ENCODE measurements around the gene OCLN. TPM values are rescaled to one million over a fixed set of nuclear protein-coding genes. Genes with fewer than 3 reads are reported as not detected.

OCLN gene
- total and polyA plus RNA-seq, 4 donors = 9.9 to 53.9 (median 19.0) TPM

DNA sequence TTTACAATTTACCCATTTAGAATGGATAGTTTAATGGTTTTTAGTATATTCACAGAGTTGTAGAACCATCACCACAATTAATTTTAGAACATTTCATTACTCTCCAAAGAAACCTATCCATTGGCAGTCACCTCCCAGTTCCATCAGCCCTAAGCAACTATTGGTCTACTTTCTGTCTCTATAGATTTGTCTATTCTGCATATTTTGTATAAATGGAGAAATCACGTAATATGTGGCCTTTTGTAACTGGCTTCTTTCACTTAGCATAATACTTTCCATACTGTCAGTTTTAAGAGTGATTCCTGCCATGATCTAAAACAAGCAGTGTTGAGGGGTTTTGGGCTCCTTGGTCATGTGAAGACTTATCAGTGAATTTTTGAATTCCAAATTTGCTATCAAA, 12.7 kb downstream of the OCLN start:
- Histone ChIP-seq H3K27me3 (ENCODE audit: control insufficient read depth in 4 of 4, insufficient read depth in 4 of 4, low read length in 3 of 4) (no peaks in the 10 kb centered on the region), H3K9ac (ENCODE audit: low read depth in 1 of 2, low read length in 2 of 2) (no peak overlapping the region), H3K27ac (ENCODE audit: low read depth in 1 of 2, low read length in 2 of 2) (no peak overlapping the region), H3K4me1 (ENCODE audit: control insufficient read depth in 4 of 4, insufficient read depth in 4 of 4, low read length in 3 of 4) (peaks cover 4 to 25% (median 14%) of the 10 kb centered on the region in 4 donors), H3K36me3 (ENCODE audit: control insufficient read depth in 4 of 4, insufficient read depth in 3 of 4, low read depth in 1 of 4, low read length in 3 of 4) (peaks cover 7 to 30% (median 18%) of the 10 kb centered on the region in 4 donors), H3K4me3 (ENCODE audit: low read depth in 1 of 3, low read length in 3 of 3) (no peak overlapping the region), H3K9me3 (ENCODE audit: control insufficient read depth in 4 of 4, low read length in 3 of 4) (no peaks in the 10 kb centered on the region)
- DNase-seq (ENCODE audit: low spot score) = no peak
- TF ChIP-seq JUND (IDR thresholded peaks at IDR 0.05) = no peak
- no peak for TF ChIP-seq HNF4A (conservative IDR thresholded peaks at IDR 0.05)
- no peak for TF ChIP-seq YY1 (IDR thresholded peaks at IDR 0.05)
- no peak for TF ChIP-seq TAF1 (conservative IDR thresholded peaks at IDR 0.05)
- no peak for TF ChIP-seq GABPA (IDR thresholded peaks at IDR 0.05 in 1 of 2, conservative IDR thresholded peaks at IDR 0.05 in 1 of 2)
- 99% methylated on average over 1 of the region's 1 CpG for WGBS

DNA sequence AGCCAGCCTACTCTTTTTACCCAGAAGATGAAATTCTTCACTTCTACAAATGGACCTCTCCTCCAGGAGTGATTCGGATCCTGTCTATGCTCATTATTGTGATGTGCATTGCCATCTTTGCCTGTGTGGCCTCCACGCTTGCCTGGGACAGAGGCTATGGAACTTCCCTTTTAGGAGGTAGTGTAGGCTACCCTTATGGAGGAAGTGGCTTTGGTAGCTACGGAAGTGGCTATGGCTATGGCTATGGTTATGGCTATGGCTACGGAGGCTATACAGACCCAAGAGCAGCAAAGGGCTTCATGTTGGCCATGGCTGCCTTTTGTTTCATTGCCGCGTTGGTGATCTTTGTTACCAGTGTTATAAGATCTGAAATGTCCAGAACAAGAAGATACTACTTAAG, 16.6 kb downstream of the OCLN start:
- no peak overlapping the region for H3K9ac ChIP-seq (ENCODE audit: low read depth in 1 of 2, low read length in 2 of 2)
- WGBS = 94% methylated on average over 6 of the region's 6 CpGs
- TF ChIP-seq, protein P1, sequence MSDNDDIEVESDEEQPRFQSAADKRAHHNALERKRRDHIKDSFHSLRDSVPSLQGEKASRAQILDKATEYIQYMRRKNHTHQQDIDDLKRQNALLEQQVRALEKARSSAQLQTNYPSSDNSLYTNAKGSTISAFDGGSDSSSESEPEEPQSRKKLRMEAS (IDR thresholded peaks at IDR 0.05) = no peak
- TF ChIP-seq NR2F2 (IDR thresholded peaks at IDR 0.05) (no peak), GABPA (IDR thresholded peaks at IDR 0.05 in 1 of 2, conservative IDR thresholded peaks at IDR 0.05 in 1 of 2) (no peak), EGR1 (IDR thresholded peaks at IDR 0.05; ENCODE audit: low read depth in 2 of 2) (no peak), TAF1 (conservative IDR thresholded peaks at IDR 0.05) (no peak)
- TF ChIP-seq, protein P2, sequence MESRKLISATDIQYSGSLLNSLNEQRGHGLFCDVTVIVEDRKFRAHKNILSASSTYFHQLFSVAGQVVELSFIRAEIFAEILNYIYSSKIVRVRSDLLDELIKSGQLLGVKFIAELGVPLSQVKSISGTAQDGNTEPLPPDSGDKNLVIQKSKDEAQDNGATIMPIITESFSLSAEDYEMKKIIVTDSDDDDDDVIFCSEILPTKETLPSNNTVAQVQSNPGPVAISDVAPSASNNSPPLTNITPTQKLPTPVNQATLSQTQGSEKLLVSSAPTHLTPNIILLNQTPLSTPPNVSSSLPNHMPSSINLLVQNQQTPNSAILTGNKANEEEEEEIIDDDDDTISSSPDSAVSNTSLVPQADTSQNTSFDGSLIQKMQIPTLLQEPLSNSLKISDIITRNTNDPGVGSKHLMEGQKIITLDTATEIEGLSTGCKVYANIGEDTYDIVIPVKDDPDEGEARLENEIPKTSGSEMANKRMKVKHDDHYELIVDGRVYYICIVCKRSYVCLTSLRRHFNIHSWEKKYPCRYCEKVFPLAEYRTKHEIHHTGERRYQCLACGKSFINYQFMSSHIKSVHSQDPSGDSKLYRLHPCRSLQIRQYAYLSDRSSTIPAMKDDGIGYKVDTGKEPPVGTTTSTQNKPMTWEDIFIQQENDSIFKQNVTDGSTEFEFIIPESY (IDR thresholded peaks at IDR 0.05) = no peak
- TF ChIP-seq, protein P3, sequence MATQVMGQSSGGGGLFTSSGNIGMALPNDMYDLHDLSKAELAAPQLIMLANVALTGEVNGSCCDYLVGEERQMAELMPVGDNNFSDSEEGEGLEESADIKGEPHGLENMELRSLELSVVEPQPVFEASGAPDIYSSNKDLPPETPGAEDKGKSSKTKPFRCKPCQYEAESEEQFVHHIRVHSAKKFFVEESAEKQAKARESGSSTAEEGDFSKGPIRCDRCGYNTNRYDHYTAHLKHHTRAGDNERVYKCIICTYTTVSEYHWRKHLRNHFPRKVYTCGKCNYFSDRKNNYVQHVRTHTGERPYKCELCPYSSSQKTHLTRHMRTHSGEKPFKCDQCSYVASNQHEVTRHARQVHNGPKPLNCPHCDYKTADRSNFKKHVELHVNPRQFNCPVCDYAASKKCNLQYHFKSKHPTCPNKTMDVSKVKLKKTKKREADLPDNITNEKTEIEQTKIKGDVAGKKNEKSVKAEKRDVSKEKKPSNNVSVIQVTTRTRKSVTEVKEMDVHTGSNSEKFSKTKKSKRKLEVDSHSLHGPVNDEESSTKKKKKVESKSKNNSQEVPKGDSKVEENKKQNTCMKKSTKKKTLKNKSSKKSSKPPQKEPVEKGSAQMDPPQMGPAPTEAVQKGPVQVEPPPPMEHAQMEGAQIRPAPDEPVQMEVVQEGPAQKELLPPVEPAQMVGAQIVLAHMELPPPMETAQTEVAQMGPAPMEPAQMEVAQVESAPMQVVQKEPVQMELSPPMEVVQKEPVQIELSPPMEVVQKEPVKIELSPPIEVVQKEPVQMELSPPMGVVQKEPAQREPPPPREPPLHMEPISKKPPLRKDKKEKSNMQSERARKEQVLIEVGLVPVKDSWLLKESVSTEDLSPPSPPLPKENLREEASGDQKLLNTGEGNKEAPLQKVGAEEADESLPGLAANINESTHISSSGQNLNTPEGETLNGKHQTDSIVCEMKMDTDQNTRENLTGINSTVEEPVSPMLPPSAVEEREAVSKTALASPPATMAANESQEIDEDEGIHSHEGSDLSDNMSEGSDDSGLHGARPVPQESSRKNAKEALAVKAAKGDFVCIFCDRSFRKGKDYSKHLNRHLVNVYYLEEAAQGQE (IDR thresholded peaks at IDR 0.05) = no peak
- H3K27me3 ChIP-seq (ENCODE audit: control insufficient read depth in 4 of 4, insufficient read depth in 4 of 4, low read length in 3 of 4) = no peaks in the 10 kb centered on the region
- H3K36me3 ChIP-seq (ENCODE audit: control insufficient read depth in 4 of 4, insufficient read depth in 3 of 4, low read depth in 1 of 4, low read length in 3 of 4) = peaks cover 7 to 30% (median 19%) of the 10 kb centered on the region in 4 donors
- H3K4me3 ChIP-seq (ENCODE audit: low read depth in 1 of 3, low read length in 3 of 3) = no peak overlapping the region
- DNase-seq (ENCODE audit: low spot score) = no peak
- H3K27ac ChIP-seq (ENCODE audit: low read depth in 1 of 2, low read length in 2 of 2) = no peak overlapping the region
- no peaks in the 10 kb centered on the region for H3K9me3 ChIP-seq (ENCODE audit: control insufficient read depth in 4 of 4, low read length in 3 of 4)
- peaks cover 0 to 14% (median 12%) of the 10 kb centered on the region in 4 donors for H3K4me1 ChIP-seq (ENCODE audit: control insufficient read depth in 4 of 4, insufficient read depth in 4 of 4, low read length in 3 of 4)

DNA sequence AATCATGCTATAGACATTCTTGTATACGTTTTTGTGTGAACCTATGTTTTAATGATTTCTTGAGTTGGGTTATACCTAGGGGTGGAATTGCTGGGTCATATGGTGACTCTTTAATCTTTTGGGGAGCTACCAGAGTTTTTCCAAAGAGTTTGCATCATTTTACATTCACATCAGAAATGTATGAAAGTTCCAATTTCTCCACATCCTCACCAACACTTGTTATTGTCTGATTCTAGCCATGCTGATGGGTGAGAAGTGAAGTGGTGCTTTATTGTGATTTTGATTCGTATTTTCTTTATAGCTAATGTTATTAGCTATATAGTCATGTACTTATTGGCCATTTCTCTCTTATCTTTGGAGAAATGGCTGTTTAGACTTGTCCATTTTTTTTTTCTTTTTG, 18.1 kb downstream of the OCLN start:
- 96% methylated on average over 2 of the region's 2 CpGs for WGBS
- Histone ChIP-seq H3K27me3 (ENCODE audit: control insufficient read depth in 4 of 4, insufficient read depth in 4 of 4, low read length in 3 of 4) (no peaks in the 10 kb centered on the region), H3K4me3 (ENCODE audit: low read depth in 1 of 3, low read length in 3 of 3) (no peak overlapping the region), H3K27ac (ENCODE audit: low read depth in 1 of 2, low read length in 2 of 2) (no peak overlapping the region), H3K4me1 (ENCODE audit: control insufficient read depth in 4 of 4, insufficient read depth in 4 of 4, low read length in 3 of 4) (peaks cover 3 to 15% (median 12%) of the 10 kb centered on the region in 4 donors), H3K9ac (ENCODE audit: low read depth in 1 of 2, low read length in 2 of 2) (no peak overlapping the region), H3K36me3 (ENCODE audit: control insufficient read depth in 4 of 4, insufficient read depth in 3 of 4, low read depth in 1 of 4, low read length in 3 of 4) (peaks cover 6 to 24% (median 17%) of the 10 kb centered on the region in 4 donors), H3K9me3 (ENCODE audit: control insufficient read depth in 4 of 4, low read length in 3 of 4) (no peaks in the 10 kb centered on the region)
- DNase-seq (ENCODE audit: low spot score) = no peak
- TF ChIP-seq, protein P4, sequence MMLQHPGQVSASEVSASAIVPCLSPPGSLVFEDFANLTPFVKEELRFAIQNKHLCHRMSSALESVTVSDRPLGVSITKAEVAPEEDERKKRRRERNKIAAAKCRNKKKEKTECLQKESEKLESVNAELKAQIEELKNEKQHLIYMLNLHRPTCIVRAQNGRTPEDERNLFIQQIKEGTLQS (IDR thresholded peaks at IDR 0.05) = no peak
- TF ChIP-seq SP1 (IDR thresholded peaks at IDR 0.05) (no peak), HNF4A (conservative IDR thresholded peaks at IDR 0.05) (no peak), FOXA2 (IDR thresholded peaks at IDR 0.05) (no peak)
- TF ChIP-seq, protein P5, sequence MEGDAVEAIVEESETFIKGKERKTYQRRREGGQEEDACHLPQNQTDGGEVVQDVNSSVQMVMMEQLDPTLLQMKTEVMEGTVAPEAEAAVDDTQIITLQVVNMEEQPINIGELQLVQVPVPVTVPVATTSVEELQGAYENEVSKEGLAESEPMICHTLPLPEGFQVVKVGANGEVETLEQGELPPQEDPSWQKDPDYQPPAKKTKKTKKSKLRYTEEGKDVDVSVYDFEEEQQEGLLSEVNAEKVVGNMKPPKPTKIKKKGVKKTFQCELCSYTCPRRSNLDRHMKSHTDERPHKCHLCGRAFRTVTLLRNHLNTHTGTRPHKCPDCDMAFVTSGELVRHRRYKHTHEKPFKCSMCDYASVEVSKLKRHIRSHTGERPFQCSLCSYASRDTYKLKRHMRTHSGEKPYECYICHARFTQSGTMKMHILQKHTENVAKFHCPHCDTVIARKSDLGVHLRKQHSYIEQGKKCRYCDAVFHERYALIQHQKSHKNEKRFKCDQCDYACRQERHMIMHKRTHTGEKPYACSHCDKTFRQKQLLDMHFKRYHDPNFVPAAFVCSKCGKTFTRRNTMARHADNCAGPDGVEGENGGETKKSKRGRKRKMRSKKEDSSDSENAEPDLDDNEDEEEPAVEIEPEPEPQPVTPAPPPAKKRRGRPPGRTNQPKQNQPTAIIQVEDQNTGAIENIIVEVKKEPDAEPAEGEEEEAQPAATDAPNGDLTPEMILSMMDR (IDR thresholded peaks at IDR 0.05; ENCODE audit: low read depth, low read length, missing input control) = no peak
- TF ChIP-seq, protein P3 (IDR thresholded peaks at IDR 0.05) = no peak
